Measurements from ENCODE around the gene MLYCD.

Gene MLYCD

GRCh38 chr16:83972256-83973008, 73.5 kb downstream of the MLYCD start:
- DNase-seq: no peak

GRCh38 chr16:83973077-83973476, 74.2 kb downstream of the MLYCD start:
- DNase-seq: no peak

- DNase-seq: no peak
Measured at GRCh38 chr16:83973581-83974385, 74.9 kb downstream of the MLYCD start.

DNA sequence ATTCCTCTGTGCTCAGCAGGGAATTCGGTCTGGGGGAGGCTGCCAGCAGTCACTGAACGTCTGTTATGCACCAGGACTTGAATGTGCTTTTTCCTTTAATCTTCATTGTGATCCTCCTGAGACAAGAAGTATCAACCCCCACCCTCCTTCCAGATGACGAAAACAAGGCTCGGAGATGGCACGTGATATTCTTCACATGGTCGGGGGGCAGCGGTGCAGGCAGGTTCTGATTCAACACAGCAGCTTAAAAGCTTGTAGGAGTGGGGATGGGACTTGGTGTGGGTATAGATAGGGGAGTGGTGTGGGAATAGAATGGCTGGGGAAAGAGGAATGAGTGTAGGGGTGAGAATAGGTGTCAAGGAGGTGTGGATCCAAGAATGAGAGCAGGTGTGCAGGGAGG, 75.6 kb downstream of the MLYCD start:
- DNase-seq: no peak

- no peak for DNase-seq
Measured at GRCh38 chr16:83975590-83976260, 76.8 kb downstream of the MLYCD start.
